HUES6 (cell line): ENCODE measurements around the gene SLC44A2.

Experiments used
- H3K27ac ChIP-seq: 2 replicates; pipeline ENCODE4 v1.7.0; 2013; ENCODE audit warnings: low read depth, mild to moderate bottlenecking, low read length, inconsistent platforms
- H3K27me3 ChIP-seq: 2 replicates; pipeline ENCODE4 v1.6.1; 2013; ENCODE audit warnings: low read length; ENCODE audit not compliant: control insufficient read depth, insufficient read depth
- H3K36me3 ChIP-seq: 2 replicates; pipeline ENCODE4 v1.6.1; 2013; ENCODE audit warnings: low read length; ENCODE audit not compliant: control insufficient read depth, insufficient read depth
- H3K4me1 ChIP-seq: 2 replicates; pipeline ENCODE4 v1.6.1; 2013; ENCODE audit warnings: low read length; ENCODE audit not compliant: control insufficient read depth, insufficient read depth
- H3K4me3 ChIP-seq: 2 replicates; pipeline ENCODE4 v1.5.1; 2013; ENCODE audit warnings: low read depth, low read length
- H3K9ac ChIP-seq: one replicate; pipeline ENCODE4 v1.6.1; 2013; ENCODE audit warnings: mild to moderate bottlenecking, low read length
- H3K9me3 ChIP-seq: 2 replicates; pipeline ENCODE4 v1.6.1; 2013; ENCODE audit warnings: low read depth, low read length; ENCODE audit not compliant: control insufficient read depth, insufficient read depth

The SLC44A2 gene

DNA sequence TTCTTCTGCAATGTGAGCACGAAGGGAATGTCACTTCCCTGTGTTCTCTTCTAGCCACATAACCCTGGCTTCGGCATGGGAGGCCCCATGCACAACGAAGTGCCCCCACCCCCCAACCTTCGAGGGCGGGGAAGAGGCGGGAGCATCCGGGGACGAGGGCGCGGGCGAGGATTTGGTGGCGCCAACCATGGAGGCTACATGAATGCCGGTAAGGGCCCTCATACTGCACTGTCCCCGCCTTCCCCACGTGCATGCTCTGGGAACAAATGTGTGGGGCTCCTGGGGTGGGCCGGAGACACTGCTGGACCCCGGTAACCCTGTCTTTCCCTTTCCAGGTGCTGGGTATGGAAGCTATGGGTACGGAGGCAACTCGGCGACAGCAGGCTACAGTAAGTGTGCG is 58.2 kb downstream of the SLC44A2 start:
- Histone ChIP-seq H3K9me3 (no peaks in the 10 kb centered on the region), H3K9ac (no peak overlapping the region), H3K36me3 (peaks cover 100% of the 10 kb centered on the region), H3K4me1 (no peaks in the 10 kb centered on the region), H3K27ac (no peak overlapping the region), H3K27me3 (no peaks in the 10 kb centered on the region), H3K4me3 (no peak overlapping the region)

DNA sequence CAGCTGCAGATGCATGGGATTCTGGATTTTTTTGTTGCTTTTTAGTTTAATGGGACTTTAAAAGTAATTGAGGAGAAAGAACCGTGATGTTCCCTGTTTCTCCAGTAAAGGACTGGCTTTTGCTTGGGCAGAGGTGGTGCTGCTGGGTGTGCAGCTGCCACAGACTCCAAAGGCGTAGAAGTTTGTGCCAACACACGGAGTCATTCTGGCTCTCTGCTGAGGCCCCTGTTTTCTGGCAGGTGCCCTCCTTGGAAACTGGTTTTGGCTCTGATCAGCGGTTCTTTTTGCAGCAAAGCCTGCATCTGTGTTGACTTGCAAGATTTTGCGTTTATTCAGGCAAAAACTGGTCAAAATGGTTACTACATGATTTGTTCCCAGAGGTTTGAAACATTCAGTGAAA is 59.9 kb downstream of the SLC44A2 start:
- Histone ChIP-seq H3K36me3 (peaks cover 100% of the 10 kb centered on the region), H3K9ac (no peak overlapping the region), H3K4me3 (no peak overlapping the region)

DNA sequence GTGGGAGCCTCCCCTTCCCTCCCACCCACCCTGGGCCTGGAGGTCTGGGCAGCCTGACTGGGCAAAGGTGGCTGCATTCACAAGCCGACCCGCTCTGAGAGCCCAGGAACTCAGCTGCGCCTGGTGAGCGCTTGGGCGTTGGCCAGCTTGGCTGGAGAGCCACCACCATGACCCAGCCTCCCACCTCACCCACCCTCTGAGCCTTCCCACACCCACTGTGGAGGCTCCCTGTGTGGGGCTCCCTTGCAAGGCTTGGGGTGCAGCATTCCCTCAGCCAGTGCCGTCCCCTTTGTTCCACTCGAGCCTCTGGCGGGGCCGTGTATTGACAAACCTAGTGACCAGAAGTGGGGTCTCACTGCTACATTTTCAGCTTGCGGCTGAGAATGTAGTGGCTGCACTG is 60.8 kb downstream of the SLC44A2 start:
- H3K9ac ChIP-seq, result no peak overlapping the region
- no peak overlapping the region for H3K27ac ChIP-seq
- H3K36me3 ChIP-seq, result peaks cover 100% of the 10 kb centered on the region
- H3K4me1 ChIP-seq, result no peaks in the 10 kb centered on the region
- no peak overlapping the region for H3K4me3 ChIP-seq
- no peaks in the 10 kb centered on the region for H3K9me3 ChIP-seq
- H3K27me3 ChIP-seq, result no peaks in the 10 kb centered on the region

More for the DNA sequence above, 59.9 kb downstream of the SLC44A2 start:
- Histone ChIP-seq H3K27ac (no peak overlapping the region), H3K9me3 (no peaks in the 10 kb centered on the region), H3K27me3 (no peaks in the 10 kb centered on the region), H3K4me1 (no peaks in the 10 kb centered on the region)

DNA sequence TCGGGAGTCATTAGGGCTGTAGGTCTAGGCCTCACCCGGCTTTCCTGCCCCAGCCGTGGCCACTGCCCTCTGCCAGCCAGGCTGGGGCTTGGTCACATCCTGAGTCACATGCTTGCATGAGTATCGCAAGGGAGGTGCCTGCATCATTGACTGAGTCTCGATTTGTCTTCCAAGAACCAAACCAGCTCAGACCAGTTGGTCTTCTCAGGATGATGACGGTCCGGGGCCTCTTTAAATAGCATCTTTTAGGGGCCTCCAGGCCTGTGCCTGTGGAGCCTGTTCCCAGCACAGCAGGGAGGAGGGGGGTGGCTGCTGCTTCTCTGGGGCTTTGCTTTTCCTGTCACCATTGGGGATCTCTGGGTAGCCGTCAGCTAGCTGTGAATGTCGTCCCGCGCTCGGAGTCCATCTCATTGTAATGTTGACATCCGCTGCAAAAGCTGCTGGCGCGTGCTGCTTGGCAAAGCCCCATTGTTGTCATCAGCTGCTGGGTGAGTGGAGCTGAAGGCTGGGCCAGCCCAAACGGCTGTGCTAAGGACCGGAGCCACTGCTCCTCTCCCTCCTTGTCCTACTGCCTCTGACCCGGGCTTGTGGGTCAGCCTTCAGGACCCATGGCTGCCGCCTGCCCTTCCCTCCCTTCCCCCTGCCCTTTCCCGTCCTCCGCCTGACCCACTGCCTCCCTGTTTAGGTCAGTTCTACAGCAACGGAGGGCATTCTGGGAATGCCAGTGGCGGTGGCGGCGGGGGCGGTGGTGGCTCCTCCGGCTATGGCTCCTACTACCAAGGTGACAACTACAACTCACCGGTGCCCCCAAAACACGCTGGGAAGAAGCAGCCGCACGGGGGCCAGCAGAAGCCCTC is 61.5 kb downstream of the SLC44A2 start:
- no peak overlapping the region for H3K9ac ChIP-seq
- no peaks in the 10 kb centered on the region for H3K27me3 ChIP-seq
- peaks cover 100% of the 10 kb centered on the region for H3K36me3 ChIP-seq
- H3K4me3 ChIP-seq, result no peak overlapping the region
- no peak overlapping the region for H3K27ac ChIP-seq
- no peaks in the 10 kb centered on the region for H3K4me1 ChIP-seq
- no peaks in the 10 kb centered on the region for H3K9me3 ChIP-seq

DNA sequence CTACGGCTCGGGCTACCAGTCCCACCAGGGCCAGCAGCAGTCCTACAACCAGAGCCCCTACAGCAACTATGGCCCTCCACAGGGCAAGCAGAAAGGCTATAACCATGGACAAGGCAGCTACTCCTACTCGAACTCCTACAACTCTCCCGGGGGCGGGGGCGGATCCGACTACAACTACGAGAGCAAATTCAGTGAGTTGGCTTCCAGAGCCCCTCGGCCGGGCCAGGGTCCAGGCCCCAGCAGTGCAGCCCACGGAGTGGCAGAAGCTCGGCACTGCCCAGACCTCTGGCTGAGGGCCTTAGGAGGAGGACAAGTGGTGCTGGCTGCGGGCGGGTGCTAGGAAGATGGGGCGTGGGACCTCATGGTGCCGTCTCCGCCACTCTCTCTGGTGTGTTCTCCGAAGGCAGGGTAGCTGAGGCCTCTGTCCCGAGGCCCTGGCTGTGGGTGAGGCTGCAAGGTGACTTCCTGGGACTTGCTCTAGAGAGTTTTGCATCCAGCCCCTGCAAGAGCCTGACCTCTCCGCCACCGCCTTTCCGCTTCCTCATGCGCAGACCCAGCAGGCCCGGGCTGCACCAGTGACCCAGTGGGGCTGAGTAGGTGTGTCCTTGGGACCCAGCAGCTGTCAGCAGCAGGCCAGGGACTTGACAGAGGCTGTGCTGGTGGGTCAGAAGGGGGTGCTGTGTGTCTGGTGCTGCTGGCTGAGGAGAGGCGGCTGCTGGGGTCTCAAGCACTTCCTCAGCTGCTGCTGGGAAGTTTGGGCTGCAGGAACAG is 62.4 kb downstream of the SLC44A2 start:
- H3K4me3 ChIP-seq, result no peak overlapping the region
- H3K9me3 ChIP-seq, result no peaks in the 10 kb centered on the region
- H3K4me1 ChIP-seq, result no peaks in the 10 kb centered on the region
- H3K36me3 ChIP-seq, result peaks cover 100% of the 10 kb centered on the region
- no peak overlapping the region for H3K27ac ChIP-seq
- H3K27me3 ChIP-seq, result no peaks in the 10 kb centered on the region
- no peak overlapping the region for H3K9ac ChIP-seq

DNA sequence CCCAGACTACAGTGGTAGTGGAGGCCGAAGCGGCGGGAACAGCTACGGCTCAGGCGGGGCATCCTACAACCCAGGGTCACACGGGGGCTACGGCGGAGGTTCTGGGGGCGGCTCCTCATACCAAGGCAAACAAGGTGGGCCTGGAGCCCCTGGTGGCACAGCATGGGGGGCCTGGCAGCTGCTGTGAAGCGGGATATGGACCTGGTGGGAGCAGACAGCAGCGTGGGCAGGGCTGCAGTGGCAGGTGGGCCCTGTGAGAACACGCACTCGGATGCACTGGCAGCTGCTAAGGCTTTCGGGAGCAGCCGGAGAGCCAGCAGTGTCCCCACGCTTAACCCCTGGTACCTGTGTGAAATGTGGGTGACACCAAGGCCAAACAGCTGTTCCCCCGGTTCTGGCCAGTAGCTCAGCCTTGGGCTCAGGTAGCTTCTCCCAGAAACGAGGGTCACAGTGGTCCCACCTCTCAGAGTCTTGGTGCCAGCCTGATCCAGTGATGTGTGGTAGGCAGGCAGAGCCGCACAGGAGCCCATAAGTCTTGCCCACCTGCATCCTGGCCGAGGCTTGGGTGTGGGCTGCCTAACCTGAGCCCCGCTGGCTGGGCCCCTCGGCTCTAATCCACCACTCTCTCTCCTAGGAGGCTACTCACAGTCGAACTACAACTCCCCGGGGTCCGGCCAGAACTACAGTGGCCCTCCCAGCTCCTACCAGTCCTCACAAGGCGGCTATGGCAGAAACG is 63.4 kb downstream of the SLC44A2 start:
- Histone ChIP-seq H3K4me1 (no peaks in the 10 kb centered on the region), H3K9me3 (no peaks in the 10 kb centered on the region), H3K4me3 (no peak overlapping the region), H3K27ac (no peak overlapping the region), H3K9ac (no peak overlapping the region), H3K27me3 (no peaks in the 10 kb centered on the region), H3K36me3 (peaks cover 92% of the 10 kb centered on the region)

DNA sequence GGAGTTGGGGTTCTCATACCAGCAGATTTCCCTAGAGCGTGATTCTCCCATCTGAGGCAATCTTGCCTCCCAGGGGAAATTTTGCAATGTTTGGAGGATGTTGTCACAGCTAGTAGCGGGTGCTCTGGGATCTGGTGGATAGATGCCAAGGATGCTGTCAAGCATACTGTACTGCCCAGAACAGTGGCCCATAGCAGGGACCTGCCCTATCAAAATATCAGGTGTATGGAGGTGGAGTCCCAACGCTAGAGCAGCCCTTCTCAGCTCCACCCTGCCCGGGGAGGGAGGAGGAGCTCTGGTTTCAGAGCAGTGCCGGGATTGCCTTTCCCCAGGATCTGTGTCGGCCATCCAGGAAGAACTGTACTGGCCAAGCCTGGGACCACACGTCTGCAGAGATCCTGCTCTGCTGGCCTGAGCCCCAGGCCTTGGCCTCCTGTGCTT is 65.0 kb downstream of the SLC44A2 start:
- Histone ChIP-seq H3K27ac (no peak overlapping the region), H3K9ac (no peak overlapping the region), H3K4me3 (no peak overlapping the region), H3K27me3 (no peaks in the 10 kb centered on the region), H3K9me3 (no peaks in the 10 kb centered on the region), H3K36me3 (peaks cover 75% of the 10 kb centered on the region), H3K4me1 (peaks cover 8% of the 10 kb centered on the region; the same call in 1 of the 2 replicates)

DNA sequence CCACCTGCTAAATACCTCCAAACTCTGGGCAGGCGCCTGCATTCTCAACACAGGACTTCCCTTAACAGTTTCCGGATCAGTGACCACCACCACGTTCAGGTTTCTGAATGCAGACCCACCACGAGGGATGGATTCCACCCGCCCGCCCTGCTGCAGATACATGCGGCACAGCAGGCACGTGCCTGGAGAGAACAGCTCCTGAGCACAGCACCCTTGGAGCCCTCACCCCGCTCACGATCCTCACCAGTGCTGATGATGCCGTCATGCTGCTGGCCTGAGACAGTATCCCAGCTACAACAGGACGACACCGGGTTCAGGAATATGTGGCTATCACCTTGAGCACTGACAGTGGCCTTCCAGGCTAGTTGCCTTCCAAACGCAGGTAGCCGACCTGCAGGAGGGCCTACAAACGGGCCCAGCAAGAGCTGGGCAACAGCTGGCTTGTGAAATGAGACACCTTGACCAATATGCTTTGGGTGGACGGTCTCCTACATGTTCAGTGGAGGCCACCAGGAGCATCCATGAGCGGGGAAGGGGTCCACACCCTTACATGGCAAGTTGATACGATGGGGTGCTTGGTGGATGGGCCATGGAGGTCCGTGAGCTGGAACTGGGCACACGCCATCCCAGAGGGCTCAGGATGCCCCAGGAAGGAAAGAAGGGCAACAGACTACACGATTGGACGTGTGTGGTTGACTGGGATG is 66.0 kb downstream of the SLC44A2 start:
- no peak overlapping the region for H3K4me3 ChIP-seq
- no peak overlapping the region for H3K27ac ChIP-seq
- H3K9me3 ChIP-seq, result no peaks in the 10 kb centered on the region
- H3K9ac ChIP-seq, result no peak overlapping the region
- no peaks in the 10 kb centered on the region for H3K27me3 ChIP-seq
- H3K36me3 ChIP-seq, result peaks cover 66% of the 10 kb centered on the region
- peaks cover 9% of the 10 kb centered on the region; the same call in 1 of the 2 replicates for H3K4me1 ChIP-seq

DNA sequence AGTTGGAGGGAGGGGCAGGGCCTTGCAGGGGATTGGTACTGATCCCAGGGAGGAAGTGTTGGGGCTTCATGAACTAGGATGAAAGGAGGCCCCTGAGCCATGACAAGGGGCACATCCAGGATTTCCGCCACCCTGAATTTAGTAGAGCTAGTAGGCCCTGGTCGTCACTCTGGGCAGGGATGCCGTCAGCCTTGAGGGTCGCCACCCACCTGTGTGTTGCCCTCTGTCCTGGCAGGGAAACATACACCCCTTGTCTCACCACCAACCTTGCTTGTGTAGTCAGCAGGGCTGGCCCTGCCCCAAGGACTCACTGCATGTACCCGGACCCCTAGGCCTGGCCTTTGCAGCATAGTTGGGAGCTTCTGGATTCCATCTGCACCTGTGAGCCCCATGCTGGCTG is 66.5 kb downstream of the SLC44A2 start:
- Histone ChIP-seq H3K27me3 (no peaks in the 10 kb centered on the region), H3K27ac (no peak overlapping the region), H3K4me1 (peaks cover 9% of the 10 kb centered on the region; the same call in 1 of the 2 replicates), H3K9me3 (no peaks in the 10 kb centered on the region), H3K36me3 (peaks cover 60% of the 10 kb centered on the region), H3K9ac (no peak overlapping the region), H3K4me3 (no peak overlapping the region)

DNA sequence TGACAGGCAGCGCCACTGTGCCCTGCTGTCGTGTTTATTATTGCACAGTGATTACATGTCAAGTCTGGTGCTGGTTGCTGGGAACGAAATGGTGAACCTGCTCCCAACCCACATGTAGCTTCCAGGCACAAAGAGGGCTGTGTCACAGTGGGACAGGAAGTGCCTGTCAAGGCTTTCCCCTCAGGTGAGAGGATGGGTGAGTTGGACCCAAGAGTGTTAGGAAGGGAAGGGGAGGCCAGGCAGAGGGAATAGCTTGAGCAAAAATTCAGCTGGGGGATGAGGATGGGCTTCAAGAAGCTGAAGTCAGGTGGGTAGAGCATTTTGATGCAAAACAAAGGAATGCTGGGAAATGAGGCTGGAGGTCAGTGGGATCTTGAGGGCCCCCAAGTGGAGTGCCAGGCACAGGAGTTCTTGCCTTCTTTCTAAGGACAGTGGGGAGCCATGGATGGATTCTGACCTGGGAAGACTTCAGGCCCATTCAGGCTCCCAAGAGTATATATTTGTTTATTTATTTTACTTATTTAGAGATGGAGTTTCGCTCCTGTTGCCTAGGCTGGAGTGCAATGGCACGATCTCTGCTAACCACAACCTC is 67.4 kb downstream of the SLC44A2 start:
- peaks cover 51% of the 10 kb centered on the region for H3K36me3 ChIP-seq
- no peaks in the 10 kb centered on the region for H3K27me3 ChIP-seq
- no peaks in the 10 kb centered on the region for H3K9me3 ChIP-seq
- H3K27ac ChIP-seq, result no peak overlapping the region
- H3K9ac ChIP-seq, result no peak overlapping the region
- peaks cover 9% of the 10 kb centered on the region; the same call in 1 of the 2 replicates for H3K4me1 ChIP-seq
- no peak overlapping the region for H3K4me3 ChIP-seq
